Measurements from ENCODE around the gene CYP19A1. TPM values are rescaled to one million over a fixed set of nuclear protein-coding genes. Genes with fewer than 3 reads are reported as not detected.

The CYP19A1 gene
- total and polyA plus RNA-seq, 4 donors: 0.03 to 124 (median 0.50) TPM; not detected in 1

DNA sequence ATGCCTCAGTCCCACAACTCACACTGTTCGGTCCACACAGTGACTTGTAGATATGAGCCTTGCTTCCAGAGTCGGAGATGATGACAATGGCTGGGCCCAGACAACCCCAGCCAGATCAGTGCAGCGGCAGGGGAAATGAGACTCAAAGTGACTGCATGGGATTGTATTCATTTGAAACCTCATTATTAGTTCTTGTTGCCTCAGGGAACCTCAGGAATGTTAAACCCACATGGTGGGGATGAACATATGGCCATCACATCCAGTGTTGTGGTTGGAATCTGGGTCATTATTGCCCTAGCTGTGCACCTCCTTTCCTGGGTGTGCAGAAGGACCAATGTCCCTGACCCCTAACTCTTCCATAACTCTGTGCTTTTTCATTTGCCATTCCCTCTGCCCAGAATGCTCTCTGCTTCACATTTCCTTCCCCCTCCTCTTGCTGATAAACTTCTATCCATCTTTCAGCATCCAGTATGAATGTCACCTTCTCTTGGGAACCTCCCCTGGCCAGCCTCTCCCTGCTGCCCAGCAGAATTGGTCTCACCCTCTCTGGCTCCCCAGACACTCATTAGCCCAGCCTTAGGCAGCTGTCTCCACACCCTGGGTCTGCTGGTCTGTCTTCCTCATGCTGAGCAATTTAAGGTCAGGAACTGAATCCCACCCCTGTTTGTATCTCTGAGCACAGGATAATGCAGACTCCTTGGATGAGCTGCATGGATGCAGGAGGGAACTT, 176.7 kb downstream of the CYP19A1 start (continued):
- TF ChIP-seq REST (IDR thresholded peaks at IDR 0.05) (no peak), FOXA1 (IDR thresholded peaks at IDR 0.05) (no peak), HNF4G (IDR thresholded peaks at IDR 0.05) (no peak)

DNA sequence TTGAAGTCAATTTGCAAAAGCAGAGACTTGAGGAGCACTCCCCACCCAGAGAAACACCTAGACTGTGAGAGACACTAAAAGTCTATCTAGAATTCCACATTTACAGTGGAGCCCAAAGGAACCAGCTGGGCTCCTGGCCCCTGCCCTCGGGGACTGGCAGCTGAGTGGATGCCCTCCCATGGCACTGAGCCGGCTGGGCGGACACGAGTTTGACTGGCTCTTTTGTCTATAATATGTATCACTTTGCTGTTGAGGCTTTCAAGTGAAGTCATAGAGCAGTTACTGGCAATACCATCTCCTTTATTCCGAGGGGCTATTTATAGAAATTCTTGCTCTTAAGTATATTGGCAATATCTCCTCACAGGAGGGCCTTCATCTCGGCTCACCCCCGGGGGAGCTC, 177.9 kb downstream of the CYP19A1 start:
- DNase-seq (ENCODE audit: low spot score): no peak
- H3K4me3 ChIP-seq (ENCODE audit: low read depth in 1 of 3, low read length in 3 of 3): no peak overlapping the region
- H3K27ac ChIP-seq (ENCODE audit: low read depth in 1 of 2, low read length in 2 of 2): no peak overlapping the region
- H3K27me3 ChIP-seq (ENCODE audit: control insufficient read depth in 4 of 4, insufficient read depth in 4 of 4, low read length in 3 of 4): peaks cover 0 to 2% (median under 1%) of the 10 kb centered on the region in 4 donors
- WGBS: 82% methylated on average over 7 of the region's 7 CpGs
- no peaks in the 10 kb centered on the region for H3K36me3 ChIP-seq (ENCODE audit: control insufficient read depth in 4 of 4, insufficient read depth in 3 of 4, low read depth in 1 of 4, low read length in 3 of 4)
- H3K9ac ChIP-seq (ENCODE audit: low read depth in 1 of 2, low read length in 2 of 2): no peak overlapping the region
- TF ChIP-seq HNF4G (IDR thresholded peaks at IDR 0.05) (no peak), REST (IDR thresholded peaks at IDR 0.05) (no peak), TAF1 (conservative IDR thresholded peaks at IDR 0.05) (no peak), ATF3 (IDR thresholded peaks at IDR 0.05) (no peak), ZBTB33 (IDR thresholded peaks at IDR 0.05) (no peak), GABPA (IDR thresholded peaks at IDR 0.05 in 1 of 2, conservative IDR thresholded peaks at IDR 0.05 in 1 of 2) (no peak), RAD21 (IDR thresholded peaks at IDR 0.05) (no peak)
- peaks cover 0 to 3% (median 0%) of the 10 kb centered on the region in 4 donors for H3K4me1 ChIP-seq (ENCODE audit: control insufficient read depth in 4 of 4, insufficient read depth in 4 of 4, low read length in 3 of 4)
- H3K9me3 ChIP-seq (ENCODE audit: control insufficient read depth in 4 of 4, low read length in 3 of 4): no peaks in the 10 kb centered on the region

Small RNAs within 50 kb of the gene (small RNA-seq; reads per million reads assigned to genes)
- gene AC020891.4 (not detected), gene MIR4713 (not detected), gene MIR7973-1 (0.07 reads per million)

Other genes with a start within 250 kb of the CYP19A1 start
- gene TNFAIP8L3, start 243.7 kb downstream of the CYP19A1 start, total RNA-seq: 1 to 10 TPM; 1.3 to 4.9 TPM
- 1 to 10 TPM in 1 of 2 donors, under 1 TPM in 1; 0.44 to 1.4 TPM for gene TNFAIP8L3, start 243.7 kb downstream of the CYP19A1 start, polyA plus RNA-seq
- 1 to 10 TPM in 1 of 2 donors, under 1 TPM in 1; 0.50 to 1.4 TPM for gene GLDN, start 3.1 kb upstream of the CYP19A1 start, total RNA-seq
- gene GLDN, start 3.1 kb upstream of the CYP19A1 start, polyA plus RNA-seq: under 1 TPM; 0.15 to 0.16 TPM